ENCODE data around the gene NXPH3.

Gene NXPH3

DNA sequence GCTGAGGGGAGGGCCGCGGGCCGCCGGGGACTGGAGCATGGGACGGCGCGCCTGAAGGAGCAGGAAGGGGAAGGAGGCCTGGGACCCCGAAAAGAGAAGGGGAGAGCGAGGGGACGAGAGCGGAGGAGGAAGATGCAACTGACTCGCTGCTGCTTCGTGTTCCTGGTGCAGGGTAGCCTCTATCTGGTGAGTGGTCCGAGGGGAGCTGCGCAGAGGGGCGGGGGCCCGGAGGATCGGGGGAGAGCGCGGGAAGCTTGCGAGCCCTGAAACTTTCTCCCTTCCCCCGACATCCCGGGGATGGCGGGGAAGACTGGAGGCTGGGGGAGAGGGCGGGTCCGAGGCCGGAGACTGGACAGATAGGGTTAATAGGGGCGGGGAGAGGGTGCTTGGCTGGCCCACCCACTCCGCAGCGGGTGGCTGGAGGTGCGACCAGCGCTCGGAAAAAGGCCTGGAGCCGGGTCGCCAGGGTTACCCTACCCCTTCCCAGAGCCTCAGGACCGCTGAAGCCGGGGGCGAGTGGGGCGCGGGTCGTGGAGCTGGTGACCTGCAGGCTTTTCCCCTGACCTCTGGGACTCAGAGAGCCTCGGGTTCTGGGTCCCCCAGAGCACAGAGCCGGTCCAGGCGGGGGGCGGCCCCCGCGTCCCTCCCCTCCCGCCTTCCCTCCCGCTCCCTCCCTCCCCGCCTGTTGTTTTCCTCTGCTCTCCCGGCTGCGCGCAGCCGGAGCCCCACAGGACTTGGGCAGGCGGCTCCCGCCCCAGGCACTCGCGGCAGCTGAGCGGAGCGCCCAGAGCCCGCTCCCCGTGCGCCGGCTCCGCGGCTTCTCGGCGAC lies 631 bp downstream of the NXPH3 start:
- peak; percentile 65 for DNase-seq

DNA sequence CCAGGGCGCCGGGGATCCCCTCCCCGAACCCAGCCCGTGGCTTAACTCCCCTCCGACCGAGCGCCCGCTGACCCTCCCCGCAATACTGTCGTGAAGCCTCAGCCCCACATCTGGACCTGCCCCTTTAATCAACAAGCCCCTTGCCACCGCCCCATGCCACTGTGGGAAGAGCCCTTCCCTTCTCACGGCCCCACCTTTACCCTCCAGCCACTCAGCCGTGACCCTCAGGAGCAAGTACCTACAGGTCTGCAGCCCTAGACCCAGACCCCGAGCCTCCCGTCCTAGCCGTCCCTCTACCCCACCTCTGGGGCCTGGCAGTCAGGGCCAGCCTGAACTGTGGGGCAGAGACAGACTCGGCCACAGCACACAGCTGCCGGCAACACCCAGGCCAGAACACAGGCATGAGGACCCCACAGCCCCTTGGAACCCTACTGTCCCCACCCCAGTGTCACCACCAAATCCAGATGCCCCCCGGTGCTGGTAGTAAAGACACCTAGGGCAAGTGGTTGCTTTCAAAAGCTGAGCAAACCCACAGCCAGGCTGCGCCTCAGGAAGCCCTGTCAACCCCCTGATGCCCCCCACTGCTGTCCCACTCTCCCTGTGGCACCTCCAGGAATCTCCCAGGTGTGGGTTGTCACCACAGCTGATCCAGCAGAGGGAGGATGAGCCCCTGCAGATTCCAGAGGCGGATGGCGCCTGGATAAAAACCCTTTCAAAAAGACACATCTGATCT lies 1.4 kb downstream of the NXPH3 start:
- DNase-seq: peak; percentile 55

DNA sequence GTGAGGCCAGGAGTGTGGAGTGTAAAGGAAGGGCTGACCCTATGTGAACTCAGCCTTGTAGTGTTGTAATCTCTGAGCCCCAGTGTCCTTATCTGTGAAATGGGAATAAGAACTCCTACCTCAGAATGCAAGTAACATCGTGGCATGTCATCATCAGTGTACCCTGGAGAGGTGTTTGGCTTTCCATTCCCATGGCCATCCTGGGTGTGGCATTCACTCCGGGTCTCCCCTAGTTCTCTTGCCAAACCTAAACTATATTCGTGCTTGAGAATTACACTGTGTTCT lies 1.9 kb downstream of the NXPH3 start:
- DNase-seq: no peak

DNA sequence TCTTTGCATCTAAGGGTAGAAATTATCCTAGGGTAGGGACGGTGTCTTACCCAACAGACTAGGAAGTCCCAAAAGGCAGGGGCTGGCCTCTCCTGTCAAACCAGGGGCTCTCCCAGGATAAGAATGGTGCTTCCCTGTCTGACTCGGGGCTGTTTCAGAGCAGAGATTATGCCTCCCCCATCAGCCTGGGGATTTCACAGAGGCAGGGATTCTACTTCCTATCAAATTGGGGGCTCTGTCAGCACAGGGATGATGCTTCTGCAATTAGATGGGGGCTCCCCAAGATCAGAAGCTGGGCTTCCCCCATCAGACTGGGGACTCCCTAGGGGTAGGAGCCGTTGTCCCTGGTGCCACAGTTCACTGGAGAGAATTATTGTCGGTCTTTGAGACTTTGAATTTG lies 2.3 kb downstream of the NXPH3 start:
- DNase-seq: no peak

DNA sequence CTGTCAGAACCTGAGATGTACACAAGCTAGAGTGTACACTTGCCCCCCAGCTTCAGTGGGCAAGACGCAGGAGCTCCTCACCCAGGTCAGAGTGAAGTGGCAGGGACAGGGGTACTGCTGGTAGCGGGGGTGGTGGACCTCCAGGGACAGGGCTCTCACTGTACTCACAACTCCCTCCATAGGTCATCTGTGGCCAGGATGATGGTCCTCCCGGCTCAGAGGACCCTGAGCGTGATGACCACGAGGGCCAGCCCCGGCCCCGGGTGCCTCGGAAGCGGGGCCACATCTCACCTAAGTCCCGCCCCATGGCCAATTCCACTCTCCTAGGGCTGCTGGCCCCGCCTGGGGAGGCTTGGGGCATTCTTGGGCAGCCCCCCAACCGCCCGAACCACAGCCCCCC lies 2.7 kb downstream of the NXPH3 start:
- DNase-seq: no peak

DNA sequence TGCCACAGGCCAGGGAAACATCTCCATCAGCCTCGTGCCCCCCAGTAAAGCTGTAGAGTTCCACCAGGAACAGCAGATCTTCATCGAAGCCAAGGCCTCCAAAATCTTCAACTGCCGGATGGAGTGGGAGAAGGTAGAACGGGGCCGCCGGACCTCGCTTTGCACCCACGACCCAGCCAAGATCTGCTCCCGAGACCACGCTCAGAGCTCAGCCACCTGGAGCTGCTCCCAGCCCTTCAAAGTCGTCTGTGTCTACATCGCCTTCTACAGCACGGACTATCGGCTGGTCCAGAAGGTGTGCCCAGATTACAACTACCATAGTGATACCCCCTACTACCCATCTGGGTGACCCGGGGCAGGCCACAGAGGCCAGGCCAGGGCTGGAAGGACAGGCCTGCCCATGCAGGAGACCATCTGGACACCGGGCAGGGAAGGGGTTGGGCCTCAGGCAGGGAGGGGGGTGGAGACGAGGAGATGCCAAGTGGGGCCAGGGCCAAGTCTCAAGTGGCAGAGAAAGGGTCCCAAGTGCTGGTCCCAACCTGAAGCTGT lies 3.4 kb downstream of the NXPH3 start:
- no peak for DNase-seq

DNA sequence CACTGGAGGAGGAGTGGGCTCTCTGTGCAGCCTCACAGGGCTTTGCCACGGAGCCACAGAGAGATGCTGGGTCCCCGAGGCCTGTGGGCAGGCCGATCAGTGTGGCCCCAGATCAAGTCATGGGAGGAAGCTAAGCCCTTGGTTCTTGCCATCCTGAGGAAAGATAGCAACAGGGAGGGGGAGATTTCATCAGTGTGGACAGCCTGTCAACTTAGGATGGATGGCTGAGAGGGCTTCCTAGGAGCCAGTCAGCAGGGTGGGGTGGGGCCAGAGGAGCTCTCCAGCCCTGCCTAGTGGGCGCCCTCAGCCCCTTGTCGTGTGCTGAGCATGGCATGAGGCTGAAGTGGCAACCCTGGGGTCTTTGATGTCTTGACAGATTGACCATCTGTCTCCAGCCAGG lies 3.9 kb downstream of the NXPH3 start:
- no peak for DNase-seq

DNA sequence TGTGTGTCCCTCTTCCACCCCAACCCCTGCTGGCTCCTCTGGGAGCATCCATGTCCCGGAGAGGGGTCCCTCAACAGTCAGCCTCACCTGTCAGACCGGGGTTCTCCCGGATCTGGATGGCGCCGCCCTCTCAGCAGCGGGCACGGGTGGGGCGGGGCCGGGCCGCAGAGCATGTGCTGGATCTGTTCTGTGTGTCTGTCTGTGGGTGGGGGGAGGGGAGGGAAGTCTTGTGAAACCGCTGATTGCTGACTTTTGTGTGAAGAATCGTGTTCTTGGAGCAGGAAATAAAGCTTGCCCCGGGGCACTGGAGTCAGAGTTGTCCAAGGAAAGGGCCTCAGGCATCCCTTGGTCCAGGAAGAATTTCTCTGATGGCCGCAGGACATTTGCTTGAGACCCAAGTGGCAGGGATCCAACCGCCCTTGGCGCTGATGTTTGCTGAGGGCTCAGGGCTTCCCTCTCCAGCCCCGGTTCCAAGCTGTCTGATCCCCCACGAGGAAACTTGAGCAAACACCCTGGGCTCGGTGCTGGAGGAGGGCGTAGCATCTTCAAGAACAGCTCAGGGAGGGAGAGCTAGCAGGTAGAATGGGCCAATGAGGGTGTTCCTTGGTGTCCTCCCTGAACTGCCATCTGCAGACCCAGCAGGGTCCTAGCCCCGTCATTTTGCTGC lies 4.5 kb downstream of the NXPH3 start:
- DNase-seq: no peak

DNA sequence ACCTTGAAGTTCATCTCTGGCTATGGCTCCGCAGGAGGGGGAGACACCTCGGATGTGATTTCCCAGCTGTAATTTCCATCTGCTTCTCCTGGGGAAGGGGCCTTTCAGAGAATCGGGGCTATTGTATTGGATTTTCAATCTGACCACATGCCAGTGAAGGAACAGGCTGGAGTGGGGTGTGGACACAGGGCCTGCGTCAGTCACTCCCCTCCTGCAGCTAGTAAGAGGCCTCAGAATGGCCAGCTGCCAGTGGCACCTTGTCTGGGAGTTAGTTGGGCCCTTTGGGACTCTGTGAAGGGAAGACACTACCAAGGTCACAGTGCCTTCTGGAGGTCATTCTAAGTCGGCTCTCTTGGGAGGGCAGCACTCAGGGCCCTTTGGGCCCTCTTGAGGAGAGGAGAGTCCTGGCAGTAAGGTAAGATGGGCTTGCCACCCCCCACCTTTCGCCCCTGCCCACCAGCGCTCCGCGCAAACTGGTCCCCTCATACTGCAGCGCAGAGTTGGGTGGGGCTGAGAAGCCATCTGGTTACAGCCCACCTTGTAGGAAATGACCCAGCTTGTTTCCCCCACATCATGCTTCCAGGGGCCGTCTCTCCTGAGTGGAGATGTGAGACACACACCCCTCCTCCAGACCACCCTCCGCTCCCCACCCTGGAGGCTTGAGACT lies 5.4 kb downstream of the NXPH3 start:
- DNase-seq: no peak

DNA sequence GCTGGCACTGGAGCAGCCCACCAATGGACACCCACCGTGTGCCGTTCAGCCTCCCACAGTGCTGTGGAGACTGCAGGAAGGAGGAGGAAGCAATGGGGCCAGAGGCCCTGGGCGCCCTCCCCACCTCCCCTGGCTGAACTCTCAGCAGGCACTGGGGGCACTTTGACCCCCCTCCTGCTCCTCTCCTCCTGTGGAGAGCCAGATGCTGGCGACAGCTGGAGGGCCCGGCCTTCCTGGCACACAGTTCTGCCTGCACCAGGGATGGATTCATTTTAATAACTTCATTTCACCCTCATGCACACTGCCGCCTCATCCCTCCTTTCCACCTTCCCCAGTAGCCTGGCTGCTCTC lies 6.0 kb downstream of the NXPH3 start:
- DNase-seq: no peak

DNA sequence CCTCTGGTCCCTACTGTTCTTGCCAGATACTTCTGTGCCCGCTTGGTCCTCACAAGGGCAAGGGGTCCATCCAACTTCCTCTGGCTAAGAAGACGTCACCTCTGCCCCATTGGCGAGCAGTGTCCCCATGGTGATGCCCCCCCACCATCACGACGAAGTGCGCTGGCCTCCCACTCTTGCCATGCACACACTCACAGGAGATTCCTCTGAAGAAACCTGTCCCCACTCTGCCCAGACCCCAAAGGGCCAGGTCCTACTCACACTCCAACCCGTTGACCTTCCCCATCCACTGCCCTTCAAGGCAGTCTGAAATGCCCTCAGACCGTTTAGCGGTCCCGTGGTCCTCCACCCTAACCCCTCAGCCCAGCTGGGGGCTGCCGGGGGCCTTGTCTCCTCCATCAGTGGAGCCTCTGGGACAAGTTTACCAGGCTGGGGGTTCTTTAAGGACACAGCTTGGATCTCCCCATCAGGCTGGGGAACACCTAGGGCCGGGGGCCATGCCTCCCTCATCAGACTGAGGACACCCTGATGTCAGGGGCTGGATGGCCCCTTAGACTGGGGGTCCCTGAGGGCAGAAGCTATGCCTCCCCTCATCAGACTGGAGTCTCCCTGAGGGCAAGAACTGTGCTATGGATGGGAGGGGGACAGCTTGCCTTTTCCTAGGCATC lies 6.5 kb downstream of the NXPH3 start:
- DNase-seq: no peak

DNA sequence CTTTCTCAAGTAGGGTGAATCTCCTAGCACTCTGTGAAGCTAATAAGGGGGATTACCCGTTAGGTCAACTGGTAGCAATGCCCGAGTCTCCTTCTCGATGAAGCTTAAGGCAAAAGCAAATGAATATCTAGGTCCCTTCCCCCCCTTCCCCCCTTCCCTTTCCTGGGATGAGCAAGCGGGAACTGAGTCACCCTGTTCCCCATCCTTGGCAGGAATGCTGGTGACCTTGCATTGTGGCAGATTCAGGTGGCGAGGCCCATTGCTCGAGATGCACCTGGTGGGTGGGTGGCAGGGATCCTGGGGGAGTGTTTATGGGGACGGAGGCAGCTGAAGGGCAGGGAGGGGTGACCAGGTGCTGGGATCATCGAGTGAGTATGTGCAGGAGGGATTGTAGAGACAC lies 7.1 kb downstream of the NXPH3 start:
- DNase-seq: no peak

DNA sequence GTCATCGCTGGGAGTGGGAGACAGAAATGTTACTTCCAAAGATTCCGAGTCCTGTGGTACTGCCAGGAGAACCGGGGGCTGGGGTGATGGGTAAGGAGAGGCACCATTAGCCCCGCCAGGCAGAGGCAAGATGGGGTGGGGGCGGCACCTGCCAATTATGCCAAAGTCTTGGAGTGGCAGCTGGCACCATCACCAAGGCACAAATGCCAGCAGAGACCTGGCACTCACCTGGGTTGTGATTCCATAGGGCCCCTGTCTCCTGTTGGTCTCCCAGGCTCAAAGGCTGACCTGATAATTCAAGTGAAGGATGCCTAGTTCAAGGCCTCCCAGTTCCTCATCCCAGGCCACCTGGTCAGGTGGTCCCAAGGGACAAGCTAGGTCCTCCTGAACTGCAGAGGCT lies 7.6 kb downstream of the NXPH3 start:
- DNase-seq: no peak

DNA sequence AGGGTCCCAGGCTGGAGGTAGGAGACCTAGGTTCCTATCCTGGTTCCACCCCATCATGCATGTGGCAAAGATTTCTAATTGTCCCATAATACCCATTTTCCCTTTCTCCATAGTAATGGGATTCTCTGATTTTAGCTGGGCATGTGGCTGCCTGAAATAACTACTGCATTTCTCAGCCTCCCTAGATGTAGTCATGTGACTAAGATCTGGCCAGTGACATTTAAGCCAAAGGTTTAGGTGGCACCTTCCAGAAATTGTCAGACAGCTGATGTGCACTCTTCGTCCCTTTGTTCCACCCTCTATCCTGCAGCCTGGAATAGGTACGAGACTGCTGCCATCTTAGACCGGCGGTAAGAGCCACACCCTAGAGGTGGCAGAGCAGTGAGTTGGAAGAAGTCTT lies 8.2 kb downstream of the NXPH3 start:
- no peak for DNase-seq

DNA sequence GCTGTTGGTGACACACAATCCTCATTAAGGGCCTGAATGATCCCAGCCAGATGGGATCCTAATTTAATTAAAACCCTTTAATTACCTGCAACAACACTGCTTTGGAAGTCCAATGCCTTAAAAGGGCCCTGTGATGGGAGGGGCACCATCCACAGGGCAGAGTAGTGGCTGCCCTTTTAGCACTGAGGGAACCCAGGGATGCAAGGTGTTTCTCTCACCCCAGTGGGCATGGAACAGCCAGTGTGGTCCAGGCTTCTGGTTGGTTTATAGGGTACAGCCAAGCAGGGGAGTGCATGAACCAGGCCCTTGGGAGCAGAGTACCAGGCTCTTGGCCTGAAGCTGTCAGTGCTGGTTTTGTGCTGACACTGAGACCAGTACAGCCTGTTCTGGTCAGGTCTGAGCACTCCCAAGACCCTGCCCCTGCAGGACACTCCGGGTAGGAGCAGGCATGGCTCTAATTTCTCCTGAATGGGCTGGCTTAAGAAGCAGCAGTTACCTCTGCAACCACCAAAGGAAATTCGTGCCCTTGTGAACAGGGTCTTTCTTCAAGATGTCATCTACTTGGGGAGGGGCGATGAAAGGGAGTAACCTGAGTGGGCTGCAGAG lies 9.9 kb downstream of the NXPH3 start:
- DNase-seq: no peak

DNA sequence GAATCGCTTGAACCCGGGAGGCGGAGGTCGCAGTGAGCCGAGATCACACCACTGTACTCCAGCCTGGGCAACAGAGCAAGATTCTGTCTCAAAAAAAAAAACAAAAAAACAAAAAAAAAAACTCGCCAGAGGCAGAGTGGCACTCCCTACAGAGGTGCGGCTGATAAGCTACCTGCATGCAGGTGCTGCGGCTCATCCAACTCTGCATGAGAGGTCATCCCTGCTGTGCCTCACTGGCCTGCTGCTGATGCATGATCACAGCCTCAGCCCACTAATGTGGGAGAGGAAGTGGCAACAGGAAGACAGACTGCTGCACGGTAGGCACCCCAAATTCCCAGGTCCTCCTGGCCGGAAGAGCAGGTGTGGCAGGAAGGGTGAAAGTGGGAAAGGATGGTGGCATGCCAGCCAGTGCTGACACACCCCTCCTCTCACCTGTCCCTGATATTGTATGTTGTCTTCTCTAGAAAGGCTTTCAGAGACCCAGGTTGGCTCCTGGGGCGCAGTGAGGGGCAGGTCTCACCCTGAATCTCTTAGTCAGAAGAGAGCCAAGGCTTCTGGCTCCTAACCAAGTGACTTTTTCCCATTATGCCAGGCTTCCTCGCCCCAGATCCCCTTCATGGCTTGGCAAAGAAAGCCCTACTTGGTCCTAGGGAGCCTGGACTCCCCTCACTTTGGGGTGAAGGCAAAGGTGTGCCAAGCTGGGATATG lies 11.8 kb downstream of the NXPH3 start:
- DNase-seq: no peak

DNA sequence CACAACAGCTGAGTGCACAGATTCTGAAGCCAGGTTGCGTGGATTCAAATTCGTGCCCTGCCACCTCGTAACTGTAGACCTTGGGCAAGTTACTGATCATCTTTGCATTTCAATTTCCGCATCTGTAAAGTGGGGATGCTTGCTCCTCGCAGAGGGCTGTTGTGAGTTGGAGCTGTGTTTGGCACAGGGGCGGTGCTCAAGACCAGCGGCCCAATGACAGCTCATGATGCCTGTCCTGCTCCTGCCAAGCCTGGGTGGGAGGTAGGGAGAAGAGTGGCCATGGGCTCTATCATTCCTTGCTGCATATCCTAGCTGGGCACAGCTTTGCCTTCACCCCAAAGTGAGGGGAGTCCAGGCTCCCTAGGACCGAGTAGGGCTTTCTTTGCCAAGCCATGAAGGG lies 12.6 kb downstream of the NXPH3 start:
- DNase-seq: no peak

DNA sequence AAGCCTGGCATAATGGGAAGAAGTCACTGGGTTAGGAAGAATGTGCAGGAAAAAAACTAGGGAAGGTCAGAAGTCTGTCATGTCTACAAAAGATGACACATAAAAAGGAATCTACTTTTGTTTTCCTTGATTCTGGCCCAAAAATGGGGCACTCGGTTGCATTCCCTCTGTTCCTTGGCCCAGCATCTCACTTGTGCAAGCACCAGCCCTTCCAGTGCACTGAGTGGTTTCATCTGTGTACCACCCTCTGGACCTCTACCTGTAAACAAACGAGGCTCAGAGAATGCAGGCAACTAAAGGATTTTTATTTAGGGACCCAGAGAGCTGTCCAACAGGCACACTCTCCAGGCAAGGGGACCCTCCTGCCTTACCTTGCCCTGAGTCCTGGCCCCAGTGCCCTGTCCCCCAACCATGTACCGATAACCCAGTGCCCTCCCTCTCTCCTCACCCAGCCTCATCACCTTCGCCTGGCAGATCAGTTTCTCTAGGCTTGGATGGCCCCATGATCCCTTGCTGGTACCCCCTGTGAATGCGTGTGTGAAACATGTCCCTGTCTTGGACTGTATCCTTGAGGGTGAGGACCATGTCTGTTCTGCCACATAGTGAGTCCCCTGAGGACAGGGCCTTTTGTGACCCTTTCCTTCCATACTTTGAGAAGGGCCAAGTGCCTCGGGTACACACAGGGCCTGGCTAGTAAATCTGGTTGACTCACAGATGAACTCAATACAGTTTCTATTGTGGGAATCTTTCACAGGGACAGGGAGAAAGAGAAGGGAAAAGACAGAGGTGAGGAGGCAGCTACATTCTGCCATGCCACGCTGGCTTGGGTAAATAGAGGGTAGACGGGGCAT lies 13.3 kb downstream of the NXPH3 start:
- DNase-seq: no peak

DNA sequence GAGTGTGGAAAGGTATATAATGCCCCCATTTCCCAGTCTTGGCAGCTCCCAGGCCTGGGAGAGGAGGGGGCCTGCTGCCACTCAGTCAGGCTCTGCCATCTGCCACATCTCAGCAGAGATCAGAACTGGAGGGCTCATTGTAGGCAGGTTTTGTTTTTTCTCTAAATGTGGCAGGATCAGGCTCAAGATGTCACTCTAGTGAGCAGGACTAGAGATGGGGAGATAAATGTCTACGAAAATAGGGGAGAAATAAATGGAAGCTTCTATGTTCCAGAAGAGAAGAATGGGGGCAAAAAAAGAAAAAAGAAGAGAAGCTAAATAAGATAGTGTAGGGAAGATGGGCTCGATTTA lies 13.9 kb downstream of the NXPH3 start:
- no peak for DNase-seq

DNA sequence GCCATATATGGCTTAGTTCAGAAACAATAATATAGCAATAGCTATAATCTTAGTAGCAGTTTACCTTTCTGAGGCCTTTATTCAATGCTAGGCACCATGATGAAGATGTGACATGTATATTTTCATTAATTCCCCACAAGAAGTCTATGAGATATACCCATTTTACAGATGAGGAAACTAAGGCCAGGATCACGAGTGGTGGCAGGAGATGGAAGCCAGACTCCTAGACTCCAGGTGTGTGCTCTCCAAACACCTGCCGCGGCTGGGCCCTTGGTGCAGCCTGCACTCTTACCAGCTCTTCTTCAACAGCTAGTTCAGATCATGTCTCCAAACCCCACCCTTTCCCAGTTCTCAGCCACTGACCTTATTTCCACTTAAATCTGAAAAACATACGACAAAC lies 15.2 kb downstream of the NXPH3 start:
- no peak for DNase-seq

Measured in right kidney (tissue), 1 donor.